NCI-H524 treated with DMSO at 0.1 percent for 48 hours (cell line): ENCODE measurements around the gene CHKA.
"Not testable (repeated sequence)": the region's sequence is repeated elsewhere in the genome, so short reads cannot be mapped to it uniquely, and the experiment has no call there.

Experiments used
- DNase-seq: peaks from one replicate; lab custom pipeline; 2025; lab: John Stamatoyannopoulos, UW

The CHKA gene

GRCh38 chr11:68115285-68115684, 5.9 kb downstream of the CHKA start:
- DNase-seq: no peak

GRCh38 chr11:68113986-68114385, 7.2 kb downstream of the CHKA start:
- DNase-seq: no peak

- no peak for DNase-seq
These were observed 13.5 kb downstream of the CHKA start for GRCh38 chr11:68107689-68108088.

- DNase-seq: no peak
These were observed 14.8 kb downstream of the CHKA start for GRCh38 chr11:68106165-68106940.

GRCh38 chr11:68099474-68100405, 21.4 kb downstream of the CHKA start:
- DNase-seq: no peak

- no peak for DNase-seq
These were observed 22.1 kb downstream of the CHKA start for GRCh38 chr11:68099057-68099456.

GRCh38 chr11:68096962-68097361, 24.2 kb downstream of the CHKA start:
- no peak for DNase-seq

- no peak for DNase-seq
These were observed 27.6 kb downstream of the CHKA start for GRCh38 chr11:68093565-68093964.

GRCh38 chr11:68092946-68093345, 28.2 kb downstream of the CHKA start:
- DNase-seq: not testable (repeated sequence)

- no peak for DNase-seq
These were observed 28.8 kb downstream of the CHKA start for GRCh38 chr11:68092411-68092810.

GRCh38 chr11:68090706-68091105, 30.5 kb downstream of the CHKA start:
- no peak for DNase-seq

- DNase-seq: no peak
These were observed 30.9 kb downstream of the CHKA start for GRCh38 chr11:68090287-68090686.

GRCh38 chr11:68089679-68090078, 31.5 kb downstream of the CHKA start:
- DNase-seq: no peak

GRCh38 chr11:68083517-68083916, 37.7 kb downstream of the CHKA start:
- no peak for DNase-seq

GRCh38 chr11:68082481-68082880, 38.7 kb downstream of the CHKA start:
- DNase-seq: no peak

GRCh38 chr11:68081691-68082090, 39.5 kb downstream of the CHKA start:
- DNase-seq: no peak

- DNase-seq: no peak
These were observed 40.3 kb downstream of the CHKA start for GRCh38 chr11:68080860-68081259.

- DNase-seq: no peak
These were observed 43.3 kb downstream of the CHKA start for GRCh38 chr11:68077617-68078582.

- no peak for DNase-seq
These were observed 44.7 kb downstream of the CHKA start for GRCh38 chr11:68076371-68077042.

- DNase-seq: no peak
These were observed 46.4 kb downstream of the CHKA start for GRCh38 chr11:68074584-68075352.
